ENCODE measurements around the gene CSNK2B.

Gene CSNK2B

DNA sequence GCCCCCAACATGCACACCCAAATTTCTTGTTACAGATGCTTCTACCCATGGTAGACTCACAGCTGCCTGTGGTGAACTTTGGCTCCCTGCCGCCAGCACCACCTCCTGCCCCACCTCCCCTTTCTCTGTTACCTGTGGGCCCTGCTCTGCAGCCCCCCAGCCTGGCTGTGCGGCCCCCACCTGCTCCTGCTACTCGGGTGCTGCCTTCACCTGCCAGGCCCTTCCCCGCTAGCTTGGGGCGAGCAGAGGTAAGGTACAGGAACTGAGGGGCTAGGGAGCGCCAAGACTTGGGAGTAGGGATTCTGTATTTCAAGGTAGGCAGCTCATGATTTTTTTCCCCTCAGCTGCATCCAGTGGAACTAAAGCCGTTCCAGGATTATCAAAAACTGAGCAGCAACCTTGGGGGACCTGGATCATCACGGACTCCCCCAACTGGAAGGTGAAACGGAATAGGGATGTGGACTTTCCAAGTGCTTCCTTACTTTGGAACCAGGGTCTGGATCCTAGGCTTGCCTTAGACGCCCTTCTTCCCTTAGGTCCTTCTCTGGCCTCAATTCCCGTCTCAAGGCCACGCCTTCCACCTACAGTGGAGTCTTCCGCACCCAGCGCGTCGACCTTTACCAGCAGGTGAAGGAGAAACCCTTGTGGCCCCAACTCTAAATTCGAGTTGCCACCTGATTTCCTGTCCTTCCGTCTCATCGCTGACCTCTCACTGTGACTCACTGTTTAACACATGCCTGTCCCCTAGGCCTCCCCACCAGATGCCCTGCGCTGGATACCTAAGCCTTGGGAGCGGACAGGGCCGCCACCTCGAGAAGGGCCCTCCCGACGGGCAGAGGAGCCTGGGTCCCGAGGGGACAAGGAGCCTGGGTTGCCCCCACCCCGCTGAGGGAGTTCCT, 28.9 kb upstream of the CSNK2B start:
- DNase-seq (ENCODE audit: low read depth in 2 of 3, low spot score in 1 of 3): no peak

DNA sequence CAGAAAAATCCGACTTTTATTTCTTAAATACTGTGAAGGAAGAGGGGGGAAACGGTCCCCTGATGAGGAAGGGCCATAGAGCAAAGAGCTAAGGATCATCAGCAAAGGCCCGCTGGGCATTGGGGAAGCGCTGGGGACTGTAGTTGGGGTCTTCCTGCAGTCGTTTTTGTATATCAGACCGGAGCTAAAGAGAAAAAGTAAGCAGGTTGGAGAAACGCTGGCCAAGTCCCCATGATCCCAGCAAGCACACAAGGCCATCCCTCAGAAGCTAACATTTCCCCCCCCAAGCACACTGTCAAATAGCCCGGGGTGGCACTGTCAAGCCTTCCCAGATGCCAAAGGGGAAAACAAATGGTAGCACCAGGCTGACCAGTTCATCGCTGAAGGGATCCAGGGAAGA, 26.8 kb upstream of the CSNK2B start:
- DNase-seq (ENCODE audit: low read depth in 2 of 3, low spot score in 1 of 3): no peak

DNA sequence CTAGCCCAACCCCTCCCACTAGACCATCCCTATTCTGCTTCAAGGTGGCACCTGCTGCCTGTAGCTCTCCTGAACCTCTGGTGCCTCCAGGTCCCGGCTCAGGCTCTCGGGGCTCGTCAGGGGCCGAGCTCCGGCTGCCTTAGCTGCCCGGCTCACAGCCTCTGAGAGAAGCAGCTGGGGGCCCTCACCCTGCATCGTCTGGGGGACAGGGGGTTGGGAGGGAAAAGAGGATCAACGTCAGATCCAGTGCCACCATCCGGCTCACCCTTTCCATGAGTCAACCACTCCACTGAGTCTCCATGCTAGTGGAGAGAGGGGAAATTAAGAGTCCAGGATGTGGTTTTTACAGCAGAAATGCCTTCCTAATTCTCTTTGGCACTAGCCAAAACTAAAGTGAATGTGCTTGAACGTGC, 26.4 kb upstream of the CSNK2B start:
- DNase-seq (ENCODE audit: low read depth in 2 of 3, low spot score in 1 of 3): peak in 1 of 3 donors; percentile 16

DNA sequence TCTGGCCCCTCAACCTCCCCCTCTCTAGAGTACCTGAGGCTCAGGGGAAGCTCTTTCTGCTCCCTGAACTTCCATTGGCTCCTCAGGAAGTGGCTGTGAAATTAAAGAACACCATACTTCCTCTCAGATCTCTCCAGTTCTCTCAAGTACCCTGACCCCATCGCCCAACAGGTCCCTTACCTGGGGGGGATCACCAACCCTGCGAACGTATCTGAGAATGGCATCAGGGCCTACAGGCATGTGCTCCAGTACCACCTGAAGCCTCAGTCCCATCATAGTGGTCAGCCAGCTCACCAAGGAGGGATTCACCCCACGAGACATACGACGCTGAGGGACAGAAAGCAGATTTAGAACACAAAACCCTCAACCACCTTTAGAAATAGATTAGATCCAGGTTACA, 25.3 kb upstream of the CSNK2B start:
- no peak for DNase-seq (ENCODE audit: low read depth in 2 of 3, low spot score in 1 of 3)

DNA sequence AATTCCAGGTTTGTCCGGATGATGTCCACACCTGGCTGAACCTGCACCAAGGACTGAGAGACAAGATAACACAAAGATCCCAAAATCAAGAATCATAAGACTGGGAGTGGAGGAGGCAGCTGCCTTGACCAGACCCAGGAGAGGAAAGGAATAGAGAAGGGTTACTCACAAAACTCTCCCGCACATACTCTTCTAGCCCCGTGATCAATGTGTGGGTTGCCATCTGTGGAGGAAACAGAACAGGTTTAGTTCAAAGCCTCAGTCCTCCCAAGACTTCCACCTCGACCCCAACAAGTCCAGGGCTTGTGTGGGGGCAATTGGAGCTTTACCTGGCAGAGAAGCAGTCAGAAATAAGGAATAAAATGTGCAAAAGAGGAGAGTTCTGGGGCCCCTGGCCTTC, 24.5 kb upstream of the CSNK2B start:
- no peak for DNase-seq (ENCODE audit: low read depth in 2 of 3, low spot score in 1 of 3)

DNA sequence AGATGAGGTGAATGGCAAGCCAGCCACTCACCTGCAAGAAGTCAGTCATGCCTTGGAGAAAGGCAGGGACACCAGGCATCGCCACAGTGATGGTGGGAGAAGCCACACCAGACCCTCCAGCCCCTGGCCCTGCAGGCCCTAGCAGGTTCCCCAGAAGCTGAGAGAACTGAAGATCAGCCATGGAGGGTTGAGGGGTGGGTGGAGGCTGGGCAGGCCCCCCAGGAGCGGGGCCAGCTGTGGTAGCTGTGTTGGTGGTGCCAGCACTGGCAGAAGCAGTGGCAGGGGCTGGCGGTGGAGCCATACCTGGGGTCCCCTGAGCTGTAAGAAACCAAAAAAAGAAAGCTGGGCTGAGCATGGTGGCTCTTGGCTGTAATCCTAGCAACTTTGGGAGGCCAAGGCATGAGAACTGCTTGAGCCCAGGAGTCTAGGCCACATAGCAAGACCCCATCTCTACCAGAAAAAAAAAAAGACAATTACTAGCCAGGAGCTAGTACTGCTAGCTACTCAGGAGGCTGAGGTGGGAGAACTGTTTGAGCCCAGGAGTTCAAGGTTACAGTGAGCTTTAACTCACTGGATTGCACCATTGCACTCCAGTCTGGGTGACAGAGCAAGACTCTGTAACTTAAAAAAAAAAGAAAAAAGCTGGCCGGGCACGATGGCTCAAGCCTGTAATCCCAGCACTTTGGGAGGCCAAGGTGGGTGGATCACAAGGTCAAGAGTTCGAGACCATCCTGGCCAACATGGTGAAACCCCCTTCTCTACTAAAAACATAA, 22.9 kb upstream of the CSNK2B start:
- no peak for DNase-seq (ENCODE audit: low read depth in 2 of 3, low spot score in 1 of 3)

DNA sequence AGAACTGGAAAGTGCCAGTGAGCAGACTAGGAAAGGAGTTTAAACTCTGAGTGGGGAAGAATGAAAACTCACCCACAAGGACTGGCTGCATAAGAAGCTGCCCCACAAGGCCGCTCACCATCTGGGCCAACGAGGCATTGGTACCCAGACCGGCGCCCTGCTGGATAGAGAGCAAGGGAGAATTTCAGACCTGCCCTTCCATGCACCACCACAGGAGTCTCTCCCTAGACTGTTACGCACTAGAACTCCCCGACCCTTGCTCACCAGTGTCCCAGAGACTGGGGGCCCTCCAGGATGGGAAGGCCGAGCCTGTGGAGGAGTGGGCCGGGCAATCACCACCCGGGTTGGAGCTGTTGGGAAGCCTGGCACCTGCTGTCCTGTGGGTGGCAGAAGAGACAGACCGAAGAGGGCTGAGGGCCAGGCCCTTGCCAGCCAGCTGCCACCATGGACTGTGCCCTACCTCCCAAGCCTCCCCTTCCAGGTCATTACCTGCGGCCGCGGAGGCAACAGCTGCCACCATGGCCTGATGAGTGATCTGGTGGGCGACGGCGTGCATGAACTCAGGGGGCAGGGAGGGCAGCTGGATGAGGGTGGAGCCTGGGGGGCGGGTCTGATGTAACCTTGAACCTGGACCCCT, 21.9 kb upstream of the CSNK2B start:
- no peak for DNase-seq (ENCODE audit: low read depth in 2 of 3, low spot score in 1 of 3)

DNA sequence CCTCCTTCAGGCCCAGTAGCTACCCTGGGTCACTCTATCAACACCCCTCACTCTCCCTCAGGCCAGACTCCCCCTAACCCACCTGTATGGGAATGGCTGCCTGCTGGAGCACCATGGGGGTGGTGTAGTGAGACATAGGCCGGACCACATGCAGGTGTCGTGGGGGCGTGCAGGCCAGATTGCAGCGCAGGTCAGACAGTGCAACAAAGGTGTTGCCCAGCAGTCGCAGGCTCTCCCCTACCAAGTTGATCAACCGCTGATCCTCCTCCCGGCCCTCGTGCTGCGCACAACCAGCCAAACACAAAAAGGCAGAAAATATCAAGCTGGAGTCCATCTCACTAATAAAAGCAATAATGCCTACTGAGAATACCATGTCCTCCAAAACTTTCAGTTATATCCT, 20.6 kb upstream of the CSNK2B start:
- no peak for DNase-seq (ENCODE audit: low read depth in 2 of 3, low spot score in 1 of 3)

DNA sequence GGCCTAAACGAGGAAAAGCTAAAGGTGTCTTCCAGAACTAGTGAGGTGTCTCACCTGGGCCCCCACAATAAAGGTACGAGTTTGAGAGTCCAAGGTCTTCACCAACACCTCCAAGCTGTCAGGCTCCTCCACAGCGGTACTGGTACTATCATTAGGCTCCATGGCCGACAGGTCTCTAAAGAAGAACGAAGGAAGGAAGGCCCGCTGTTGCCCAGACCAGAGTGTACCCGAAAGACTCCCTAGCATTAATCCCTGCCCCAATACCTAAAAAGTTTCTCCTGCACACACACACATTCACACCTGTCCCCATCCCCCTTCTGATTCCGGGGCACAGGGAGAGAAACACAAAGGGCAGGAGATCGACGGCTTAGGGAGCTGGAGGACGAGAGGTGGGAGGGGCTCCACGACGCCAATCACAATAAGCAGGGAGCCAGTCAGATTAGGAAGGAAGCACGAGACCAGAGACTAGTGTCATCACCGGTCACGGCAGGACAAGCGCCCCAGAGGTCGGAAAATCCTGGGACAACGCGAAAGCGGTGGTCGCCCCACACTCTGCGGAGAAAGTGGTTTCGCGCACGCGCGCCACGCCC, 14.2 kb upstream of the CSNK2B start:
- peak in 1 of 3 donors; percentile 49 for DNase-seq (ENCODE audit: low read depth in 2 of 3, low spot score in 1 of 3)

DNA sequence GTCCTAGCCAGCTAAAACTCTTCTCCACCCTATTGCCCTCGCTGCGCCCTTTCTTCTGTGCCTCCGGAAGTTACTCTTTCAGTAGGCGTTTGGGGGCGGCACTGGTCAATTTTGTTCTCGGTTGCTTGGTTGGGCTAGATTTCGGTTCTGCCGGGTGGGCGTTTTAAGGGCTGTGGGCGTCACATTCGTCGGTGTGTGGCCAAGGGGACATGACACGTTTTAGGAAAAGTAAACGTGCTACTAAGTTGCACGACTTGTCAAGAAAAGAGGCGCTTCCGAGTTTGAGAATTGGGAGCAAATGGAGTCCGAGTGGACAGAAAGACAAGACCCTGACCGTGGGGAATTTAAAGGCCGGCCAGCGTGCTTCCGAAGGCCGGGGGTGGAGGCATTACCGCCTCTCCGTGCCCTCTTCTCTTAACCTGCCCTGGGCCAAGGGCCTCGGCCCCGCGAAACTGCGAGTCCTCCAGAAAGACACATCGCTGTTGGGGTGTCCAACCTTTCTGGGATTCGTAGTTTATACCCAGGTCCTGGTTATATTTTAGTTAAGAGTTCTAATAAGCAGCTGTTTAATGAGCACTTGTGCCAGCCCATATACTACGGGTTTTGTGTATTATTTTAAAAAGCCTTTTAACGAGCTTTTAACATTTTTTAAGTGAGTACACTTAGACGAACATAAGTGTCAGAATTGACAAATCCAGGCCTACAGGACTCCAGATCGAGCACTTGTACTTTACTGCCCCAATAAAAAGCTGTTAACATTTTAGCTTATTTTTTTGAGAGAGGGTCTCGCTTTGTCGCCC, 12.8 kb upstream of the CSNK2B start:
- peak in 2 of 3 donors; percentile 76 to 79 for DNase-seq (ENCODE audit: low read depth in 2 of 3, low spot score in 1 of 3)

DNA sequence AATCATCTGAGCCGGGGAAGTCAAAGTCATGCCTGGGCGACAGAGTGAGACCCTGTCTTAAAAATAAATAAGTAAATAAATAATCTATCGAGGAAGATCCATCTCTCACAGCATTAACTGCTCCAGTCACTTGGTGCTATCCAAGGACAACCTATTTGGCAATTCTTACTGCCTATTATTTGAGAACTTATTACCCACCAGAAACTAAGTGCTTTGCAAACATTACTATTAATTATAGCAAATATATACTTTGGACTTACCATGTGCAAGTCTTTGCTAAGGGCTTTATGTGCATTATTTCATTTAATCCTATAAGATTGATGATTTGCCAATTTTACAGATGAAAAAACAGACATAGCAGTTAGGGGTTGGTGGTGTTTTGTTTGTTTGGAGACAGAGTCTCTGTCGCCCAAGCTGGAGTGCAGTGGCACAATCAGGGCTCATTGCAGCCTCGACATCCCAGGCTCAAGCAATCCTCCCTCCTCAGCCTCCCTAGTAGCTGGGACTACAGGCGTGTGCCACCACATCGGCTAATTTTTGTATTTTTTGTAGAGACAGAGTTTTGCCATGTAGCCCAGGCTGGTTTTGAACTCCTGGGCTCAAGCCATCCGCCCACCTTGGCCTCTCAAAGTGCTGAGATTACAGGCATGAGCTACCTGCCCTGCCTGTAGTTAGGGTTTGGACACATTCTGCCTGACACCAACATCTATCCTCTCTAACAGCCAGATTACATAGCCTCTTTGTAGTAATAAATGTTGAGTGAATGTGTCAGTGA, 11.1 kb upstream of the CSNK2B start:
- no peak for DNase-seq (ENCODE audit: low read depth in 2 of 3, low spot score in 1 of 3)

DNA sequence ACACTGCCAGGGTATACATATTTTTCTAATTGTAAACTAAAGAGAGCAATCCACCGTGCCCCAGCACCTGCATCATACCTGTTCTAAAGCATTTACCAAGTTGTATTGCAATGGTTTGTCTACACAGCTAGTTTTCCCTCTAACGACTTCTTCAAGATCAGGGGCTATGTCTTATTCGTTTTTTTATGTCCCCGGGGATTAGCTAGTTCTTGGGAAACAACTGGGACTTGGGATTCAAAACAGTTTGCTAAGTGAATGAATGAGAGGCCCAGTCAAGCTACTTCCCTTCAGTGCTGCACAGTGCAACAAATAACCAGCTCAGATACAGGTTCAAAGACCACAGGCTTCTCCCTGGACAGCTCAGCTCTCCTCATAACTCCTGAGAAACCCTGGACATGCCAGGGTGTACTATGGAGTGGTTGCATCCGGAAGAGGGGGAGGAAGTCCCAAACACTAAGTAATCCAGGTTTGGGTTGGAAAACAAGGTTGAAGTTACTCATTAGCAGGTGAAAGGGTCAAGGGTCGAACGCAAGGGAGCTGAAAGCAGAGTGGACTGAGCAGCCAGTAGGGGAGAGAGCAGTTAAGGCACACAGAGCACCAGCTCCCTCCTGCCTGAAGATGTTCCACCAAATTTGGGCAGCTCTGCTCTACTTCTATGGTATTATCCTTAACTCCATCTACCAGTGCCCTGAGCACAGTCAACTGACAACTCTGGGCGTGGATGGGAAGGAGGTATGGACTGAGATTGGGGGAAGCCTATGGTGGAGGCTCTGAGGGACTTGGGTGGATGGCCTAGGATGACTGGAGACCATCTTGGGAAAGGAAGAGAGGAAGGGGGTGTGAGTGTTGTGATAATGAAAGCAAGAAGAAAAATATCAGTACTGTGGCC, 10.3 kb upstream of the CSNK2B start, which contains the start of gene APOM:
APOM (plus strand) TSS at position 546 of the 889 bp plus-strand sequence; CDS start at position 619, 73 bp downstream.
- DNase-seq (ENCODE audit: low read depth in 2 of 3, low spot score in 1 of 3): no peak

DNA sequence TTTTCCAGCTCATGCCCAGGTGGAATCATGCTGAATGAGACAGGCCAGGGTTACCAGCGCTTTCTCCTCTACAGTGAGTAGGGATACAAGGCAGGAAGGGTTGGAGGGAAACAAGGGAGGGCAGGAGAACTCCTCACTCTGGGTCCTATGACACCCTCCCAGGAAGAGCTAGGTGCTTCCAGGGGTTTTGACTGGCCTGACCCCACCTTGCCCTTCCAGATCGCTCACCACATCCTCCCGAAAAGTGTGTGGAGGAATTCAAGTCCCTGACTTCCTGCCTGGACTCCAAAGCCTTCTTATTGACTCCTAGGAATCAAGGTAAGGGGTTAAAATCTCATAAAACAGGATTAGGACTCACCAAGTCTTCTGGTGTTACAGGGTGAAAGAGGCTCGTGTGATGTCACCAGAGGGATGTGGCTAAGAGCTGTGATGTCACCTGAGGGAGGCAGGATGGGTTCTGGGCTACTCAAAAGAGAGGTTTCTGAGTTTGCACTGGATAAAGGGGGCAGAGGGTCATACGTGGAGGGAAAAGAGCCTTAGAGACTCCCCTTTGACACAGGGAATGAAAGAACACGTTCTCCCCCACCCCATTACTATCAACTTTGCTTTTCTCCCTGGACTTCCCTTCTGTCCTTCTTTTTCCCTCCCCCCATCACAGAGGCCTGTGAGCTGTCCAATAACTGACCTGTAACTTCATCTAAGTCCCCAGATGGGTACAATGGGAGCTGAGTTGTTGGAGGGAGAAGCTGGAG, 8.3 kb upstream of the CSNK2B start:
- DNase-seq (ENCODE audit: low read depth in 2 of 3, low spot score in 1 of 3): no peak

DNA sequence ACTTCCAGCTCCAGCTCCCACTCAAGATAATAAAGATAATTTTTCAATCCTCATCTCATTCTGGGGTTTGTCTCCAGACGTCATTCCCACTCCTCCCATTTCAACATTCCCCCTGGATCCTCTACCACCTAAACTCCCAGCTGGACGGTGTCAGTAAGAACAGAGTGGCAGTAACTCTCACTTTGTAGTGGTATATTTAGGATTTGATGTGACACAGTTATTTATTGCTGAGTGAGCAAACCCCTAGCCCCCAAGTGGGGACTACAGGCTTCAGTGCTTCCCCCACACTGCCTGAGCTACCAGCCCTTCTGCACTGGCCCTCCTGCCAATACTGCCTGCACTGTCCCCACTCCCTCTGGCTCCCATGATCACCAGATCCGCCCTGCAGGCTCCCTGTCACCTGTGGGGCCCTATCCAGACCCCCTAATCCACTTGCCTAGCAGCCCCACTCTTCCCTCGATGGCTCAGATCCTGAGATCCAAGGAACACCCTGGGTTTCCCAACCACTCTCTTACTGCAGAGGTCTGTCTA, 7.7 kb upstream of the CSNK2B start:
- DNase-seq (ENCODE audit: low read depth in 2 of 3, low spot score in 1 of 3): no peak

DNA sequence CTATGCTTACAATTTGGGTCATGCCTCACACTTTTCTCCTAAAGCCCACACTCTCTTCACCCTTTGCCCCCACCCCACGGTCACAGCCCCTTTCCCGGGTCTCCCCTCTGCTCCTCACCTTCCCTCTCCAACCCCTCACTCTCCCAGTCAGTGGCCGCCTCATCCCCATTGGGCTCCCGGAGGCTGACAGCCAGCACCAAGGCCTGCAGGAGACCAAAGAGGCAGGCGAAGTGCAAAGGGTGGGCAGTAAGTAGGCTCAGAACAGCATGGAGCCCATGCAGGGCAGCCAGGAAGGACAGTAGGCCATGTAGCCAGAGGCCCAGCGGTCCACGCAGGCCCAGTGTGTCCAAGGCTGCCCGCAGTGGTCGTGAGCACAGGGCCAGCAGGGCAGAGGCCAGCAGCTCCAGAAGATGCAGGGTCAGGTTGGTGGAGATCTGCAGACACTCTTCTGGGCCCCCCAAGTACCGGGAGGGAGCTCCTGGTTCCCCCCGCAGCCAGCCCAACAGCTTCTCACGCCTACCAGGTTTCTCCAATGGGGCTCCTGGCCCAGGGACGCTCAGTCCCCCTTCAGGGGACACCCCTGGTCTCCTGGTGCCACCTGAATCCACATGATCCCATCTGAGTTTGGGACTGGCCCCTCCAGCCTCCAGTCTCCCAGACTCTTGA, 6.8 kb upstream of the CSNK2B start:
- DNase-seq (ENCODE audit: low read depth in 2 of 3, low spot score in 1 of 3): no peak

DNA sequence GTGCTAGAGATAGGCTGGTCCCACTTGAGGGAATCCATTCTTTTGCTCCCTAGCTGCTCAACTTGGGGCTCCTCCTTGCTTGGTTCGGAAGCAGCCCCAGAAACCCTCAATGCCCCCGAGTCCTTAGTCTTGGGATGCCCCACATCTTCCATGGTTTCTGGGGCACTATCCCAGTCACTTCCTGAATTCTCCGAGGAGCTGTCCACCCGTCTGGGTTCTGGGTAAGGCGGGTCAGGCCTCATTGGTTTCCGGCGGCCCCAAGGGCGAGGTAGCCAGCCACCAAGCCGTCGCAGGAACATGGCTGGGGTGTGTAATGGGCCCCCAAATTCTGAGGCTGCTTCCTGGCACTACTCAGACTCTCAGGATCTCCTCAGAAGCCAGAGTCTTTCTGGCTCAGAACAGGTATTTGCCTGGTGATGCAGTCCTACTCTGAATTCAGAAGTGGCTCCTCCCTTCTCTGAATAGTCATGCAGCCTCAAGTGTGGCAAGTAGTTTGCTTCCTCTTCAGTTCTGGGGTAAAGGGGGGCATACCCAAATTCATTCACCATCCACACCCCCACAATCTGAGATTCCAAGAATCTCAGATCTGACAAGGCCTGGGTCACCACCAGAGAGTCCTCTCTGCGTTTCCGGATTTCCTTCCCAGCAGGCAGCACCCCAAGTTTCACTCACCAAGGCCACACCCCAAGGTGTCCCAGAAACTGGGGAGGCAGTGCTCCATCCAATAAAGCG, 6.1 kb upstream of the CSNK2B start:
- no peak for DNase-seq (ENCODE audit: low read depth in 2 of 3, low spot score in 1 of 3)

All from stimulated activated CD4-positive, alpha-beta T cell treated with anti-CD3 and anti-CD28 coated beads, Interleukin-12 subunit alpha, Interleukin-12 subunit beta, amount 100 ng/mL, for 48 hours (primary cell).